GM19240 (cell line): ENCODE results near the gene GRXCR2.
"Not testable (repeated sequence)": the region's sequence is repeated elsewhere in the genome, so short reads cannot be mapped to it uniquely, and the experiment has no call there.

ENCODE experiments used
- DNase-seq: peaks from one replicate; pipeline ENCODE4 v3.0.0; 2011; ENCODE audit warnings: low spot score; ENCODE audit not compliant: insufficient read length

GRXCR2 gene, protein sequence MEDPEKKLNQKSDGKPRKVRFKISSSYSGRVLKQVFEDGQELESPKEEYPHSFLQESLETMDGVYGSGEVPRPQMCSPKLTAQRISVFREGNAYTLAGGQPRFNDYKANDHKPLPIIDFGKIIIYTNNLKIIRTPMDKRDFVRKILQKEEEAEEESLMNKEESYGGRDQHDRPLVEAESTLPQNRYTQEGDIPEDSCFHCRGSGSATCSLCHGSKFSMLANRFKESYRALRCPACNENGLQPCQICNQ

DNA sequence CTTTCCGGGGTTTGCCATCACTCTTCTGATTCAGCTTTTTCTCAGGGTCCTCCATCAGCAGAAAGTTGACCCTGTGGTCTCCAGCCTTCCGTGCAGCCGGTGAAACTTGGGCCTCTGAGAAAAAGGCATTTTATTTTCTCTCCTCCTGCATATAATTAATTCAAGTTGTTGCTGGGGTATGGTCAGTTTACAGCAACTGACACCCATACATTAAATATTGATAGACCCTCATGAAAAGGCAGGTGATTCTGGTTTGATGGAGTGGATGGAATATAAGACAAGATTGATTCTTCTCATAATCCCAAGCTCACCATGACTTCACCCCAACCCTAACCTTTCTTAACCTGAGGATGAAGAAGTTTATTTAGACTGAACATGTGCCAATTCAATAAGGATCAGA is at the start of gene GRXCR2:
Gene GRXCR2, minus strand, starts transcription at position 101 of the 400 bp plus-strand sequence. Its CDS starts 46 bp downstream, at position 55.
- DNase-seq = no peak

DNA sequence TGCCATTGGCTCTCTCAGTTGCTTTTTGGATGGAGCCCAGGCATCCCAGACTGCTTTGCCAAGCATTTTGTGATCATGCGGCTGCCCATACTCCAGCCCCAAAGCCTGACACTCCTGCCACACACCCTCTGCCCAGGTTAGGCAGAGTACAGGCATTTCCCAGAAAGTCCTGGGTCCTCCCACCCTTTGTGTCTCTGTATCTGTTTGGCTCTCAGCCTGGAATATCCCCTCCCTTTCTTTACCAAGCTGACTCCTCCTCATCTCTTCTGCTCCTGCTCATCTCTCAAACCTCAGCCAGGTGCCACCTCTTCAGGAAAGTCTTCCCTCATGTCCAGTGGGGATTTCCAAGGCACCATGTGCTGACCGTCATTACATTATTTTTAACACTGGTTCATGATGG is 49.2 kb upstream of the GRXCR2 start:
- no peak for DNase-seq

DNA sequence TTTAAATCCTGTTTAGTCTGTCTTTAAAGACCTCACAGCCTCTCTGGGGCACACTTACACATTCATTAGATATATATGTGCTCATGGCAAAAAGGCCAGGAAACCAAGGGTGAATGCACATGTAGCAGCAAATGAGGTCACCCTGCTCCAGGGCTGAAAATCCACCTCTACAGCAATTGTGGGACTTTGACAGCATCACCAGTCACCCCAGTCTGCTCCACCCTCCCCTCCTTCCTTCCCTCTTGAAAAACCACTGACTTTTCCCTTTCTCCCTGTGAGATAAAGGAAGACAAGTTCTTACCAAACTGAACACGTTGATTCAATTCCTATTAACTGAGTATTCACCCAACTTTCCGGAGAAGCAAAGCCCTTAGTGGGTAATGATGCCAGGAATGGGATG is 48.4 kb upstream of the GRXCR2 start:
- no peak for DNase-seq

DNA sequence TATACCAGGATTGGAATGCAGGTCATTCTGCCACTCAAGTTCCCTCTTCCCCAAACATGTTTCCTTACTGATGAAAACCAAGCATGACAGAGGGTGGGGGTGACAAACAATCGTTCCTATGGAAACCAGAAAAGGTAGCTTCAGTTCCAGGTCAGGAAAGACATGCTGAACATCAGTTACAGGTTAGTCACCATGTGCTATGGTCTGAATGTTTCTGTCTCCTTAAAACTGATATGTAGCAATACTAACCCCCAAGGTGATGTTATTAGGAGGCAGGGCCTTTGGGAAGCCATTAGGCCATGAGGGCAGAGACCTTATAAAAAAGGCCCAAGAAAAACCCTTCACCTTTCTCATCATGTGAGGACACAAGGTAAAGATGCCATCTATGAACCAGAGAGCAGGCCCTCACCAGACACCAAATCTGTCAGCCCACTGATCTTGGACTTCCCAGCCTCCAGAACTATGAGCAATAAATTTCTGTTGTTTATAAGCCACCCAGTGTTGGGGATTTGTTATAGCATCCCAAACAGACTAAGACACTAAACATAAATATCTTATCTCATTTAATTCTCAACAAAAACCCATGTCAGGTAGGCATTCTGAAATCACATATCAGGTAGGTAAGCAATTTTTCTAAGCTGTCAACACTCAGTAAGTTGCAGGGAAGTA is 47.9 kb upstream of the GRXCR2 start:
- DNase-seq = no peak

DNA sequence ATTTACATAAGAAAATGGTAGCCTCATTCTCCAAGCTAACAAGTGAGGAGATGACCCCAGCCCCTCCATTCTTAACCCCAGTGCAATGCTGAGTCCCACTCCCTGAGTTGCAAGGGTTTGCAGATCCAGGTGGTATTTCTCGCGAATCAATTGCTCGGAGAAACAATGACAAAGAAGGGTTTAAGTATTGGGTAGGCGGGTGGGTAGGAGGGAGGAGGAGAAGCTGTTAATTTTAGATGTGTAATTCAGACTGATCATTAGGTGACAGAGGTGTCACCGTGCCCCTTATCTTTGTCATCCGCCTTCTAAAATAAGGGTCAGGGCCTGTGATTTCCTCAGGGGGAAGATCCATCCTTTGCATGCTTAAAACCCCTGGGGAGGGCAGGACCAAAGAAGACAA is 46.6 kb upstream of the GRXCR2 start:
- DNase-seq = no peak

DNA sequence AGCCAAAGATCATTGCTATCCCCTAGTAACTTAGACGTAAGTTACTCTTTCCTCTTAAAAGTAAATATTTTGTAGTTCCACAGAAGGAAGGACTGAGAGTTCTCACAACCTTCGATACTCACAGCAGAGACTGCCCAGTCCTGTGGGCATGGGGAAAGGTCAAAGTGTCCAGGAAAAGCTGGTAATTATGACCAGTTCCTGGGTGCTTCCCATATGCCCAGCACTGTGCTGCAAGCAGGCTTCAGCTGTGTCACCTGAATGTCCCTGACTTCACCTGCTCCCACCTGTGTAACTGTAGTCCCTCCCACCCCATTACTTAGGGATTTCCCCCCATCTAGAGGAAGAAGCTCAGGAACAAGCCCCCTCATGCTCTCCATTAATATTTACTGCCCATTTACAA is 45.6 kb upstream of the GRXCR2 start:
- no peak for DNase-seq

DNA sequence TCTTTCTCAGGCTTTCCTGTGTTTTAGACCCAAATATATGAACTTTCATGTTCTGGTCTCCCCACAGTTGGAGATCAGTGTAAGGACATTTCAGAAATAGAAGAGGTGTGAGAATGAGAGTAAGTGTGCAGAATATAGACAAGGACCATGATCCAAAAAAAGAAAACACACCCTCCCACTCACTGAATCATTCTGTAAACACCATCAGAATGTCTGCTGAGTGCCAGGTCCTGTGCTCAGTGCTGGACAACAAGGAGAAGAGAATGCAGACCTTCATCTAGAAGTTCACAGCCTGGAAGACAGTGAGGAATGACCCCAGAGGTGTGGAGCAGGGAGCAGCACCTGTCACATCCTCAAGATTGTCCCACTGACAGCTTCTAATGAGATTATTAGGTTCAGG is 44.5 kb upstream of the GRXCR2 start:
- DNase-seq = no peak

DNA sequence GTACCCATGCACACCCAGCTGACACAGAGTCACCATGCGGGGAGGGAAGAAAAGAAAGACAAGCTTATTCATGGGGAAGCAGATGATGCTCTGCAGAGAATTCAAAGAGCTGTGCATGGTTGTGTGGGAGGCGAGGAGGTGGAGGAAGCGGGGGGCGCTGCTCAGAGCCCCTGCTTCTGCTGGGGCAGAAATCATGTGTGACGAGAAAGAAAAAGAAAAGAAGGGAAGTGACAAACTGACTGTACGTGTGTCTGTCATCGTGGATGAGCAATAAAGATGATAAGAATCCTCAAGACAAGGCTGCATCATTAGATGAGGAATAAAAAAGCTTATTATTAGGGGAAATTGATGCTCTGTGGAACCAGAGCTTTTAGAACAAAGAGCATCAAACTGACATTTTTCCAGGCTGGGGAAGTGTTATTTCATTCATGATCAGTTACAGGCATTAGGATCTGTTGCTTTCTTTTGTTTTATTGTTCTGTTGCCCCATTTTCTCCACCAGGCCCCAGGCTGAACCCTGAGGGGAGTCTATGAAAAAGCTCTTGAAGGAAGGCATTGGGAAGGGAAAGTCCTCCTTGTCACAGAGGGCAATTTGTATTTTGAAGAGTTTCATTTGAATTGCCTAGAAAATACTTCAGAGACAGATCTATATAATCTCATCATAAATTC is 43.3 kb upstream of the GRXCR2 start:
- DNase-seq = no peak

DNA sequence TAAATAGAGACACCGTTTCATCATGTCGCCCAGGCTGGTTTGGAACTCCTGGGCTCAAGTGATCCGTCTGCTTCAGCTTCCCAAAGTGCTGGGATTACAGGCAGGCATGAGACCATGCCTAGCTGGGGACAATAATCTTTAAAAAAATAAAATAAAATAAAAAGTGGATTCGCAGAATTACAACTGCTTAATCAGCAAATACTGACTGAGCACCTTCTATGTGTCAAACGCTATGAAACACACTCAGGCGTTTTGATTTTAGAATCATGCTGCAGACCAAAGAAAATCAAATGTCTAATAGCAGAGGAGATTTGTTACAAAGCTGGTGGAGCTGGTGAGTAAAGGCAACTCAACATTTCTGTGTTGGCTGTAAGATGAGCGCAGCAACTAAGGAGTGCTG is 40.9 kb upstream of the GRXCR2 start:
- no peak for DNase-seq

DNA sequence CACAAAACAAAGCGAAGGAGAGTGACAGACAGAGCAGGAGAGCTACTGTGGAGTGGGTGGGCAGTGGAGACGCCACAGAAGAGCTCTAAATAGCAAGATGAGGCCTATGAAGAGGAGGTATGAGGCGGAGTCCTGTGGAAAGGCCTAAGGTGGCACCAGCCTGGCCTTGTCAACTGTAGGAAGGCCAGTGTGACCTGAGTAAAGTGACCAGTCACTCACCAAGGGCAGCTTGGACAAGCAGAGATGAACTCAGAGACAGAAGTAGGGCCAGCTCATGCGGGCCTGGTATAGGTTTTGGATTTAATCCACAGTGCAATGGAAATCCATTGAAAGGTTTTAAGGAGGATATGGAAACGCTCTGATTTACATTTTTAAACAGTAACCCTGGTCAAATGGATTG is 39.8 kb upstream of the GRXCR2 start:
- DNase-seq = no peak

DNA sequence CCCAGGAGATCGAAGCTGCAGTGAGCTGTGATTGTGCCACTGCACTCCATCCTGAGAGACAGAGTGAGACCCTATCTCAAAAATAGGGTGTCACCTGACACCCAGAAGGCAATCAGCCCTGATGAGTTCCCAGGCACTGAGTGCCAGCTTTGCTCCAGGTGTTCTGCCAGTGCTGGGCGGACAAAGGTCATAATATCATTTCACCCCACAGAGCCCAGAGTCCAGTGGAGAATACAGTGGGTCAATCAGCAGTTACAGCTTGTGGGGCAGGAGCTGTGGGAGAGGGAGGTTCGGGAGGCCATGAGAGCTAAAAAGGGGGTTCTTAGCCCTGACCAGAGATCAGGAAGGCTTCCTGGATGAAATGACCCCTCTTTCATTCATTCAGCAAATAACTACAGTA is 39.2 kb upstream of the GRXCR2 start:
- no peak for DNase-seq

DNA sequence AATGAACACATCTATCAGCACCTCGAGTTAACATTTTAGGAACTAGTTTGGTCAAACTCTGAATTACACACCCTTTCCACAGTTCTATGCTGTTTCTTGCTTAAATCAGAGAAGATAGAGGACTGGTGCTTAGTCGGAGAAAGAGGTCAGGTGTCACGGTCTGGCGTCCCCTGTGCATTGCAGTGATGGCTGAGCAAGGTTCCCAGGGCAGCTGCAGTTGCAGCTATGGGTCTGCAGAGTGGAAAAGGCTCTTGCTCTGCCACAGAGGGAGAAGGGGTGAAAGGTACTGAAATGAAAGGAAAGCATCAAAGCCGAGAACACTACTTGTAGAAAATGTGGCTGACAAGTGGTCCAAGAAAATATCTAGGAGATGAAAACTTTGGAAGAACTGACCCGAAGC is 38.4 kb upstream of the GRXCR2 start:
- no peak for DNase-seq

DNA sequence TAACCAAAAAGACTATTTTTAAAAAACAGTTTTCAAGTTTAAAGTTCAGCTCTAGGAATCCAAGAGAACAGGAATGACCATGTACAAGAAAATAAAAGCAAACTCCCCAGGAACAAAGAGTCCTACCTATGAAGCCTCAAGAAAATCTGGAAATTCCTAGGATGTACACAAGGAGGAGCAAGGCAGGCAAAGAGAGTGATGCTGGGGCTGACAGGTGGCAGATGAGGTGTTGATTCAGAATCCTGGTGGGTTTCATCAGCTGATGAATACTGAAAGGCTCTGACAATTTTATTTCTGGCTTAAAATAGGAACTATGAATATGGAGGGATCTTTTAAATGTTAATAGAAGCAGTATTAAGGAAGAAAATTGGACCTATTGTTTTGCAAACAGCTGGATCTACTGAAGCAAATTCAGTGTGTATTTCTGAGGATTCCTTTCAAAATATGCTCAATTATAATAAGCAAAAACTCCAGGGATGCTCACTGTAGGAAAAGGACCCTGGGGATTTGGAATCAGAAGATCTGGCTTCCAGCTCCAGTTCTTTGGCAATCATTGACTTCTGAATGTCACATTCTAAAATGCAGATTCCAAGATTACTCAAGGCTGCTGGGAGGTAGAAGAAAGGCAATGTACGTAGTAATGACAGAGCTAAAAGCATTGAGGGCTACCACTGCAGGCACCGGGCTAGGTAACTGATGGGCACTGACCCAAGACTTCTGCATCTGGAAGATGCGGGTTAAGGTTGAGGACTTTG is 35.6 kb upstream of the GRXCR2 start:
- DNase-seq = no peak

DNA sequence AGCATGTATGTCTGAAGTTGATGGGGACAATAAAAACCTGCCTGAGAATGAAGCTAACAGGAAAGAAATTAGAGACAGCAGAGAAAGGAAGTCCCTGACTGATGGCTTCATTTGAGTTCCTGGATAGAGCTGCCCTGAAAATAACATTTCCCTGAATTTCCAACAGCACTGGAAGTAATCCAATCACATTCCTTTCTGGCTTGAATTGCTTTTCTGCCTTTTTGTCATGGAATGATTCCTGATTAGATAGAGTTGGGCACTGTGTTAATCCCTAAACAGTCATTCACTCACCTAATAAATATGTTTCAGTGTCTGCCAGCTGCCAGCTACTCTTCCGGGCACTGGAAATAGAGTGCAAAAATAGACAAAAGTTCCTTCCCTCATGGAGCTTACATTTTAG is 33.6 kb upstream of the GRXCR2 start:
- no peak for DNase-seq

DNA sequence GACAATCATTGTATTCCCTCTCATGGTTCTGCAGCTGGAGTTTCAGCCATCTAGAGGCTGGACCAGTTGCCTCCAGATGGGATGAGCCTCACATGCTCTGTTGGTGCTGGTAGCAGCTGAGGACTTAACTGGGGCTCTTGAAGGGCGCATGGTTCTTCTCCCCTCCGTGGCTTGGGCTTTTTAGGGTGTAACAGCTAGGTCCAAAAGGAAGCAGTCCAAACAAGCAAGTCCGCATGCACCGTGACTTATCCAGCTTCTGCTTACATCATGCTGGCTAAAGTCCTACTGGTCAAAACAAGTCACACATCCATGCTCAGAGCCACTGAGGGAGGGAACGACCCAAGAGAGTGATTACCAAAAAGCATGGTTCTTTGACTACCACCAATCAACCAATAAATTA is 31.9 kb upstream of the GRXCR2 start:
- no peak for DNase-seq

DNA sequence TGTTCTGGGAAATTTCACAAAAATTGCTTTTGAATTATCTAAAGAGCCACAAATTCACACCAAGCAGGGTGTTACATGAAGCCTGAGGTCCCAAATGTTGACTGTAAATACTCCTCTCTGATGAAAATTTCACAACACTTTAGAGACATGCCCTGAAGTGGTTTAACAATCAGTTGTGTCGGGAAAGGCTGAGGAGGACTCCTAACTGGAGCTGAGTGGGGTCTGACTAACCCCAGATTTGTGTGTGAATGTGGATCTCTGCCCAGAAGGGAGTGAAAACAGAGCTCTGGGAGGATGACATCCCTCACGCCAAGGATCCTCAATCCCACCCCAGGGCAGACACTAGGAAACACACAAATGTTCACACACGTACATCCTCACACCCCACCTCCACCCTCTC is 31.1 kb upstream of the GRXCR2 start:
- DNase-seq = no peak

DNA sequence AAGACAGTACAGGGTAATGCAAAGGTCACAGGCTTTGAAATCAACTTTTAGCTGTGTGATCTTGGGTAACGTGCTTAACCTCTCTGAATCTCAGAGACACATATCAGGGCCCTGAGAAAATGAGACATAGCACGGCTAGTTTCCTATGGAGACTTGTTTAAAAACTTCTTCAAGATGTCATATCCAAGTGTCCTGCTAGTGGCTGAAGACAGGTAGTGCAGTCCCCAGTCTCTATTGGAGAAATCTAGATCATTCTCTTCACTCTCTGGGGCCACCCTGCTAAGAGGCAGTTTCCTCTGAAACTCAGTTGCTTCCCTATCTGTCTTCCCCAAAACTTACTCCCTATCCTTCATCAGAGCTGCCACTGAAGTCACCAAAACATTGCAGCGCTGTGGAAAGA is 30.3 kb upstream of the GRXCR2 start:
- DNase-seq = no peak

DNA sequence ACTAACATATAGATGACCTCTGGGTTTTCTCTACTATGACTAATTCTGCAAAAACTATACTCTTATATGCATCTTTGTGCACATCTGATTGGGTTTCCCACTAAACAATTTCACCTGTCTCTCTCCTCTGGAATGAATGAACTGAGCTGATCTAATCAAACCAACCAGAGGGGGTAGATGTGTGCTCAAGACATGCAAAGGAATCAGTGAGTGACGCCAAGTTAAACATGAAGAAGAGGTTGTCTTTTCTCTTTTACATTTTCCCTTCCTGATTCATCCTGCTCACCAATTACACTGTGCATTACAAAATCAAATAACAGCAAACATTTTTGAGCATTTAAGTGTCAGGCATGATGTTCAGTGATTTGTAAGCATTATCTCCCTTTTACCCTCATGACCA is 29.6 kb upstream of the GRXCR2 start:
- no peak for DNase-seq

DNA sequence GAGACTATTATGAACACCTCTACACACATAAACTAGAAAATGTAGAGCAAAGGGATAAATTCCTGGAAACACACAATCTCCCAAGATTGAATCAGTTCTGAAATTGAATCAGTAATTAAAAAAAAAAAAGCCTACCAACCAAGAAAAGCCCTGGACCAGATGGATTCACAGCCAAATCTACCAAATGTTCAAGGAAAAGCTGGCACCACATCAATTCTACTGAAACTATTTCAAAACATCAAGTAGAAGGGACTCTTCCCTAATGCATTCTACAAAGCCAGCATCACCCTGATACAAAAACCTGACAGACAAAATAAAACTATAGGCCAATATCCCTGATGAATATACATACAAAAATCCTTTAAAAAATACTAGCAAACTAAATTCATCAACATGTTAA is 25.4 kb upstream of the GRXCR2 start:
- no peak for DNase-seq

DNA sequence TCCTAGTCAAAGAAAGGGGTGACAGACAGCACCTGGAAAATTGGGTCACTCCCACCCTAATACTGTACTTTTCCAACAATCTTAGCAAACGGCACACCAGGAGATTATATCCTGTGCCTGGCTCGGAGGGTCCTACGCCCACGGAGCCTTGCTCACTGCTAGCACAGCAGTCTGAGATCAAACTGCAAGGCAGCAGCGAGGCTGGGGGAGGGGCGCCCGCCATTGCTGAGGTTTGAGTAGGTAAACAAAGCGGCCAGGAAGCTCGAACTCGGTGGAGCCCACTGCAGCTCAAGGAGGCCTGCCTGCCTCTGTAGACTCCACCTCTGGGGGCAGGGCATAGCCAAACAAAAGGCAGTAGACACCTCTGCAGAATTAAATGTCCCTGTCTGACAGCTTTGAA is 18.6 kb upstream of the GRXCR2 start:
- not testable (repeated sequence) for DNase-seq

DNA sequence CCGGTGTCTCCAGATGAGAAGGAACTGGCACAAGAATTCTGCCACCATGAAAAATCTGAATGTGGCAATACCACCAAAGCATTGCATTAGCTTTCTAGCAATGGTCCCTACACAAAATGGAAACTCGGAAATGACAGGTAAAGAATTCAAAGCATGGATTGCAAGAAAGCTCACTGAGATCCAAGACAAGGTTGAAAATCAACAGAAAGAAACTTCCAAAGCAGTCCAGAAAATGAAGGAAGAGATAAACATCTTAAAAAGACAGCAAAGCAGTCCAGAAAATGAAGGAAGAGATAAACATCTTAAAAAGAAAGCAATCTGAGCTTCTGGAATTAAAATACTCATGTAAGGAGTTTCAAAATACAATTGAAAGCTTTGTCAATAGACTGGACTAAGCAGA is 16.8 kb upstream of the GRXCR2 start:
- no peak for DNase-seq

DNA sequence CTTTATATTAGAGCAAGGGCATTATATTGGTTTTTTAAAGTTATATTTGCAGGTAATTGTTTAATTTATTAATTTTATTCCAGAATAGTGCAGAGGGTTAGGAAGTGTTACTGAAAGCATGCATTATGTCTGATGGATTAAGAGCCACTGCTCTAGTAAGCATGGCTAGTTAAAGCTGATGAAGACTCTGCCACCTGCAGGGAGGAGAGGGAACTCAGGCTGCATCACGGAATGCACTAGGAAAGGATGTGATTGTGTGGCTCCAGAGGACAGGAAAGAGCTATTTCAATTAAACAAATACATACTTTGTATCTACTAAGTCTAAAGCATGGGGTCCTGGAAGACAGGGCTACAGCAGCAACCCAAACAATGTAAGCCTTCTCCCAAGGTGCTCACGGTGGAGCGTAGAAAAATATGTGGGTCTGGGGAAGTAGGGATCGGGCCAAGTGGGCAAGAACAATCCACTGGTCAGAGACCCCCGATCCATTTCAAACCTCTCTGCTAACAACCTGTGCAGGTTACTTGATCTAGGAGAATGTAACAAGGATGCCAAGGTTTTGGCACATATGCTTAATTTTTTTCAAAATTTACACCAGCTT is 15.3 kb upstream of the GRXCR2 start:
- no peak for DNase-seq
